NCI-H748 (cell line): ENCODE results near the gene EOGT.

Source experiments
- DNase-seq: peaks from one replicate; lab custom pipeline; 2025; ENCODE audit not compliant: unreplicated experiment; lab: John Stamatoyannopoulos, UW

The EOGT gene

GRCh38 chr3:68963891-68964290 is 49.6 kb downstream of the EOGT start:
- DNase-seq = no peak

GRCh38 chr3:68963376-68963775 is 50.1 kb downstream of the EOGT start:
- DNase-seq = no peak

- no peak for DNase-seq
These were observed 54.6 kb downstream of the EOGT start for GRCh38 chr3:68958932-68959331.

GRCh38 chr3:68957895-68958294 is 55.6 kb downstream of the EOGT start:
- DNase-seq = no peak

GRCh38 chr3:68953816-68954444 is 59.6 kb downstream of the EOGT start:
- no peak for DNase-seq

- DNase-seq = no peak
These were observed 68.3 kb downstream of the EOGT start for GRCh38 chr3:68945225-68945624.

- no peak for DNase-seq
These were observed 69.6 kb downstream of the EOGT start for GRCh38 chr3:68943753-68944500.

- no peak for DNase-seq
These were observed 72.4 kb downstream of the EOGT start for GRCh38 chr3:68941055-68941454.

GRCh38 chr3:68936856-68937255 is 76.6 kb downstream of the EOGT start:
- no peak for DNase-seq

- no peak for DNase-seq
These were observed 77.7 kb downstream of the EOGT start for GRCh38 chr3:68935778-68936177.

- peak; percentile 44 for DNase-seq
These were observed 81.9 kb downstream of the EOGT start for GRCh38 chr3:68931406-68932149.
